HG03571 (cell line): ENCODE measurements around the gene PCDHGB5.

Source experiments
- ATAC-seq: cut with Tn5 transposase; IDR thresholded peaks from one replicate; pipeline ENCODE4 v1.9.1; 2021; ENCODE audit not compliant: unreplicated experiment

PCDHGB5 gene

DNA sequence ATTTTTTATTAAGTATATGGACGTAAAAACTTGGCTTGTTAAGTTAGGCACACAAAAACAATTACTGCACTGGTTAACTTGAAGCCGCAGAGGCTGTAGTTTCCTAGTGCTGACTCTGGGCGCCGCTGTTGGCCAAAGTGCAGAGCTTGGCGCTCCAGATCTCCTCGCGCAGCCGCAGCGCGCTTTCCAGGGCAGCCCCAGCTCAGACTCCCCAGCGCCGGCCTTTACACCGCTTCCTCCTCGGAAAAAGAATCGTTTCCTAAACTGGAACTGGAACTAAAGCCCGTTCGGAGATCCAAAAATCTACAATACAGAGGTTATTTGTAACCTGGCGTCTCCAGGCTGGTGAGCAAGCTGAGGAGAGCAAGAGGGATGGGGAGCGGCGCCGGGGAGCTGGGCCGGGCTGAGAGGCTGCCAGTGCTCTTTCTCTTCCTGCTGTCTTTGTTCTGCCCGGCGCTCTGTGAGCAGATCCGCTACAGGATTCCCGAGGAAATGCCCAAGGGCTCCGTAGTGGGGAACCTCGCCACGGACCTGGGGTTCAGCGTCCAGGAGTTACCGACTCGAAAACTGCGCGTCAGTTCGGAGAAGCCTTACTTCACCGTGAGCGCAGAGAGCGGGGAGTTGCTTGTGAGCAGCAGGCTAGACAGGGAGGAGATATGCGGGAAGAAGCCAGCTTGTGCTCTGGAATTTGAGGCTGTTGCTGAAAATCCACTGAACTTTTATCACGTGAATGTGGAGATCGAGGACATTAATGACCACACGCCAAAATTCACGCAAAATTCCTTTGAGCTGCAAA, at the start of gene PCDHGB5:
Gene PCDHGB5 (plus strand): TSS at position 192 of the 796 bp plus-strand sequence. CDS start 181 bp downstream, at position 373.
- ATAC-seq, result peak; percentile 88

DNA sequence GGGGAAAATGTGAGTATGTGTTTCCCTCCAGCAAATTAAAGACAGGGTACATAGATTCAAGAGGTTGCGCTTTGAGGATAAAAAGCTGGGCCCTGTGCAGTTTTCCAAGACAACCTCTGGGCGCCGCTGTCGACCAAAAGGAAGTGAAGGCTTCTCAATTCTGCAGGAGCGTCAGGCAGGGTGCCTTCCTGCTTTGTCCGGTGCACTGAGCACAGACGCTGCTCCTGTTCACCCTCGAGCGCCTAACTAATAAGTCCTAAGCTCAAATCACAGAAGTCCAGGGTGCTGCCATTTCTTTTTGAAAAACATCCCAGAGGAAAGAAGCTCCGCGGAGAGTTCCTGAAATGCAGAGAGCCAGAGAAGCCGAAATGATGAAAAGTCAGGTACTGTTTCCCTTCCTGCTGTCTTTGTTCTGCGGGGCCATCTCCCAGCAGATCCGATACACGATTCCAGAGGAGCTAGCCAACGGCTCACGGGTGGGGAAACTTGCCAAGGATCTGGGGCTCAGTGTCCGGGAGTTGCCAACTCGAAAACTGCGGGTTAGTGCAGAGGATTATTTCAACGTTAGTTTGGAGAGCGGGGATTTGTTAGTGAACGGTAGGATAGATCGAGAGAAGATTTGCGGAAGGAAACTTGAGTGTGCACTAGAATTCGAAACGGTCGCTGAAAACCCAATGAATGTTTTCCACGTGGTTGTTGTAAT, 47.7 kb upstream of the PCDHGB5 start, which contains the start of gene PCDHGB1:
Gene PCDHGB1 (plus strand): TSS at position 183 of the 703 bp plus-strand sequence. CDS start 162 bp downstream, at position 345.
- no peak for ATAC-seq

DNA sequence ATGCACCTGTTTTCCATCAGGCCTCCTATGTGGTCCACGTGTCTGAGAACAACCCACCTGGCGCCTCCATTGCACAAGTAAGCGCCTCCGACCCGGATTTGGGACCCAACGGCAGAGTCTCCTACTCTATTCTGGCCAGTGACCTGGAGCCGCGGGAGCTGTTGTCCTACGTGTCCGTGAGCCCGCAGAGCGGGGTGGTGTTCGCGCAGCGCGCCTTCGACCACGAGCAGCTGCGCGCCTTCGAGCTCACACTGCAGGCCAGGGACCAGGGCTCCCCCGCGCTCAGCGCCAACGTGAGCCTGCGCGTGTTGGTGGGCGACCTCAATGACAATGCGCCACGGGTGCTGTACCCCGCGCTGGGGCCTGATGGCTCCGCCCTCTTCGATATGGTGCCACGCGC, 46.2 kb upstream of the PCDHGB5 start:
- ATAC-seq, result no peak

DNA sequence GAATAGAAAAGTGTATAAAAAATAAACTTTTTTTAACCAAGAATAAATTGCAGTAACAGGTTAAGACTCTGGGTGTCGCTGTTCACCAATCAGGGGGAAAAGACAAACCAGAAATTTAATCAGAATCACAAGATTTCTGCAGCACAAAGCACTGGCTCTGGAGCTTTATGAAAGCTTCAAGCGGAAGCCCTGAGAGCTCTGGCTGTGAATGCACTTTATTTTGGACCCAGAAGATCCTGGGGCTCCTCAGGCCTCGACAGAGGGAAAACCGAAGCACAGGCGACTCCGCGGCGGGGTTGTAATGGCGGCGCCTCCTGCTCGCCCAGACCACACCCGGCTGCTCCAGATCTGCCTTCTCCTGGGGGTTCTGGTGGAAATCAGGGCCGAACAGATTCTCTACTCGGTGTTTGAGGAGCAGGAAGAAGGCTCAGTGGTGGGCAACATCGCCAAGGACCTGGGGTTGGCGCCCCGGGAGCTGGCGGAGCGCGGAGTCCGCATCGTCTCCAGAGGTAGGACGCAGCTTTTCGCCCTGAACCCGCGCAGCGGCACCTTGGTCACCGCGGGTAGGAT, 42.8 kb upstream of the PCDHGB5 start, which contains the start of gene PCDHGA4:
Gene PCDHGA4 (plus strand): TSS at position 122 of the 570 bp plus-strand sequence. CDS start 87 bp downstream, at position 209.
- no peak for ATAC-seq

DNA sequence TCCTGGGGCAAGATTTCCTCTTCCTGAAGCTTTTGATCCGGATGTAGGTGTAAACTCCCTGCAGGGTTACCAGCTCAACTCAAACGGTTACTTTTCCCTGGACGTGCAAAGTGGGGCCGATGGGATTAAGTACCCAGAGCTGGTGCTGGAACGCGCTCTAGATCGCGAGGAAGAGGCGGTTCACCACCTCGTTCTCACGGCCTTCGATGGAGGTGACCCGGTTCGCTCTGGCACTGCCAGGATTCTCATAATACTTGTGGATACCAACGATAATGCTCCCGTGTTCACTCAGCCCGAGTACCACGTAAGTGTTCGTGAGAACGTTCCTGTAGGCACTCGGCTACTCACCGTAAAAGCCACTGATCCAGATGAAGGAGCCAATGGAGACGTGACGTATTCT, 42.1 kb upstream of the PCDHGB5 start:
- ATAC-seq, result no peak

DNA sequence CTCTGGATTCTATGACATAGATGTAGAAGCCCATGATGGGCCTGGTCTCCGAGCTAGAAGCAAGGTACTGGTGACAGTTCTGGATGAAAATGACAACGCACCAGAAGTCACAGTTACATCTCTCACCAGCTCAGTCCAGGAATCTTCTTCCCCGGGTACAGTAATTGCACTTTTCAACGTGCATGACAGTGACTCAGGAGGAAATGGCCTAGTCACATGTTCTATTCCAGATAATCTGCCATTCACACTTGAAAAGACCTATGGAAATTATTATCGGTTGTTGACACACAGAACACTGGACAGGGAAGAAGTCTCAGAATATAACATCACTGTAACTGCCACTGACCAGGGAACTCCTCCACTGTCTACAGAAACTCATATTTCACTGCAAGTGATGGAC, 41.6 kb upstream of the PCDHGB5 start:
- ATAC-seq, result no peak

DNA sequence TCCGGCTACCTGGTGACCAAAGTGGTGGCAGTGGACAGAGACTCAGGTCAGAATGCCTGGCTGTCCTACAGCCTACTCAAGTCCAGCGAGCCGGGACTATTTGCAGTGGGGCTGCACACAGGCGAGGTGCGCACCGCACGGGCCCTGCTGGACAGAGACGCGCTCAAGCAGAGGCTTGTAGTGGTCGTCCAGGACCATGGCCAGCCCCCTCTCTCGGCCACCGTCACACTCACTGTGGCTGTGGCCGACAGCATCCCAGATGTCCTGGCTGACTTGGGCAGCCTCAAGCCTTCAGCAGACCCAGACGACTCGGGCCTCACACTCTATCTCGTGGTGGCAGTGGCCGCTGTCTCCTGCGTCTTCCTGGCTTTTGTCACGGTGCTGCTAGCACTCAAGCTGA, 40.8 kb upstream of the PCDHGB5 start:
- ATAC-seq, result no peak

DNA sequence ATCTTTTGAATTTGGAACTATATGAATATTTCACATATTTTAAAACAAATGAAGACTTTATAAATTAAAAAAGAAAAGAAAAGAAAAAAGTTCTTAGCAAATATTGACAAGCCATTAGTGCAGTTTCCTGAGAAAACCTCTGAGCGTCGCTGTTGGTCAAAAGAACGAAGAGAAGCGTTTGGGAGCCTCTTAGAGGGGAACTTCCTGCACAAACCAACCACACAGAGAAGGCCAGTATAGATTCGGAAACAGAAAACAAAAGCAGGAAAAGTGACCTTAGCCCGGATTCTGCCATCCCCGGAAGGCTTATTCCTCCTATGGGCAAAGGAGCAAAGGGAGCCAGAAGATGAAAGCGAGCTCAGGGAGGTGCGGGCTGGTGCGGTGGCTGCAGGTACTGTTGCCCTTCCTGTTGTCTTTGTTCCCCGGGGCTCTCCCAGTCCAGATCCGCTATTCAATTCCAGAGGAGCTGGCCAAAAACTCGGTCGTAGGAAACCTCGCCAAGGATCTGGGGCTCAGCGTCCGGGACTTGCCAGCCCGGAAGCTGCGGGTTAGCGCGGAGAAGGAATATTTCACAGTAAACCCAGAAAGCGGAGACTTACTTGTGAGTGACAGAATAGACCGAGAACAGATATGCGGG, 37.8 kb upstream of the PCDHGB5 start, which contains the start of gene PCDHGB2:
Gene PCDHGB2 (plus strand): TSS at position 205 of the 637 bp plus-strand sequence. CDS start 142 bp downstream, at position 347.
- no peak for ATAC-seq

DNA sequence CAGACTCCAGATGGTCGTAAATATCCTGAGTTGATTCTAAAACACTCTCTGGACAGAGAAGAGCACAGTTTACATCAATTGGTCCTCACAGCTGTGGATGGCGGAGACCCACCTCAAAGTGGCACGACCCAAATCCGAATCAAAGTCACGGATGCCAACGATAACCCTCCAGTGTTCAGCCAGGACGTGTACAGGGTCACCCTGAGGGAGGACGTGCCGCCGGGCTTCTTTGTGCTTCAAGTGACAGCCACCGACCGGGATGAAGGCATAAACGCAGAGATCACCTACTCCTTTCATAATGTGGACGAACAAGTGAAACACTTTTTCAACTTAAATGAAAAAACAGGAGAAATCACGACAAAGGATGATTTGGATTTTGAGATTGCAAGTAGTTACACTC, 37.1 kb upstream of the PCDHGB5 start:
- no peak for ATAC-seq

DNA sequence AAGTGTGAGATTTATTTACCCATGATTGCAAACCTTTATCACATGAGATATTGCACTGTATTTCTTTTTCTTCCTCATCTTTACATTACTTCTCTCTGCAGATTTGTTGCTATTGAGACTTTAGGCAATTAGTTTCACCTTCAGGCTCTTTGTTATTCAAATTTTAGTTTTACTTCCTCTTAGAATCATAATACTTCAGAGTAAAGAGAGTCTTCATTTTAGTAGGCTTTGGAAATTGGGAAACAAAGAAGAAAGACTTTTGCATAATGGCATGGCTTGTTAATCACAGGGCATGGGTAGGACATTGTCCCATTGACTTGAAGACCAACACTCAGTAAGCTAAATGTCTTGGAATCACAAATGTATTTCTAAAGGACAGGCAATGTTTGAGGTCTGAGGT, 35.0 kb upstream of the PCDHGB5 start:
- no peak for ATAC-seq

DNA sequence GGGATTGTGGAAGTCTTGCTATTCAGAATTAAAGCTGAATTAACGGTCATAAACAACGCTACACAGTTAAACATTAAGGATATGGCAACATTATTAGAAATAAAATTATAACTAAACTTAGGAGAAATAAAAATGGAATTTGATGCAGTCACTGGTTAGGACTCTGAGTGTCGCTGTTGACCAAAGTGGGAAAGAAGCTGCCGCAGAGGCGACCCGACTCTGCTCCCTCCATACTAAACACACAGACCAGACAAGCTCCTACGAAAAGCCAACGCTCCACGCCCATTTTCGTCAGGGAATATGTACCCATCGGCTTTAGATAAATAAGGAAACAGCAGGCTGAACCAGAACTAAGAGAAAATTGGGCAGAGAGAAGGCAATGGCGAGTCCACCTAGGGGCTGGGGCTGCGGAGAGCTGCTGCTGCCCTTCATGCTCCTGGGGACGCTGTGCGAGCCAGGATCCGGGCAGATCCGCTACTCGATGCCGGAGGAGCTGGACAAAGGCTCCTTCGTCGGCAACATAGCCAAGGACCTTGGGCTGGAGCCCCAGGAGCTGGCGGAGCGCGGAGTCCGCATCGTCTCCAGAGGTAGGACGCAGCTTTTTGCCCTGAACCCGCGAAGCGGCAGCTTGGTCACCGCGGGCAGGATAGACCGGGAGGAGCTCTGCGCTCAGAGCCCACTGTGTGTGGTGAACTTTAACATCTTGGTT, 33.6 kb upstream of the PCDHGB5 start, which contains the start of gene PCDHGA5:
Gene PCDHGA5 (plus strand): TSS at position 211 of the 709 bp plus-strand sequence. CDS start 169 bp downstream, at position 380.
- no peak for ATAC-seq

DNA sequence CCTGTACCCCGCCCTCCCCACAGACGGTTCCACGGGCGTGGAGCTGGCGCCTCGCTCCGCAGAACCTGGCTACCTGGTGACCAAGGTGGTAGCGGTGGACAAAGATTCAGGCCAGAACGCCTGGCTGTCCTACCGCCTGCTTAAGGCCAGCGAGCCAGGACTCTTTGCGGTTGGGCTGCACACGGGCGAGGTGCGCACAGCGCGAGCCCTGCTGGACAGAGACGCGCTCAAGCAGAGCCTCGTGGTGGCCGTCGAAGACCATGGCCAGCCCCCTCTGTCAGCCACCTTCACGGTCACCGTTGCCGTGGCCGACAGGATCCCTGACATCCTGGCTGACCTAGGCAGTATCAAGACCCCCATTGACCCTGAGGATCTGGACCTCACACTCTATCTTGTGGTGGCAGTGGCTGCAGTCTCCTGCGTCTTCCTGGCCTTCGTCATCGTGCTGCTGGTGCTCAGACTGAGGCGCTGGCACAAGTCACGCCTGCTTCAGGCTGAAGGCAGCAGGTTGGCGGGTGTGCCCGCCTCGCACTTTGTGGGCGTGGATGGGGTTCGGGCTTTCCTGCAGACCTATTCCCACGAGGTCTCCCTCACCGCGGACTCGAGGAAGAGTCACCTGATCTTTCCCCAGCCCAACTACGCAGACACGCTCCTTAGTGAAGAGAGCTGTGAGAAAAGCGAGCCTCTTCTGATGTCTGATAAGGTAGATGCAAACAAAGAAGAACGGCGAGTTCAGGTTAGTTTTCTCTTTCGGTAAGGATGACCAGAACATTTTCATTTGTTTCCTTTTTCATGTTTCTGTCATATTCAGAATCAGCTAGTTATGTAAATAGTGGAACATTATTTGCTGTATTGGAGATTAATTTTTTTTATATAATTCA, 31.5 kb upstream of the PCDHGB5 start:
- ATAC-seq, result no peak

DNA sequence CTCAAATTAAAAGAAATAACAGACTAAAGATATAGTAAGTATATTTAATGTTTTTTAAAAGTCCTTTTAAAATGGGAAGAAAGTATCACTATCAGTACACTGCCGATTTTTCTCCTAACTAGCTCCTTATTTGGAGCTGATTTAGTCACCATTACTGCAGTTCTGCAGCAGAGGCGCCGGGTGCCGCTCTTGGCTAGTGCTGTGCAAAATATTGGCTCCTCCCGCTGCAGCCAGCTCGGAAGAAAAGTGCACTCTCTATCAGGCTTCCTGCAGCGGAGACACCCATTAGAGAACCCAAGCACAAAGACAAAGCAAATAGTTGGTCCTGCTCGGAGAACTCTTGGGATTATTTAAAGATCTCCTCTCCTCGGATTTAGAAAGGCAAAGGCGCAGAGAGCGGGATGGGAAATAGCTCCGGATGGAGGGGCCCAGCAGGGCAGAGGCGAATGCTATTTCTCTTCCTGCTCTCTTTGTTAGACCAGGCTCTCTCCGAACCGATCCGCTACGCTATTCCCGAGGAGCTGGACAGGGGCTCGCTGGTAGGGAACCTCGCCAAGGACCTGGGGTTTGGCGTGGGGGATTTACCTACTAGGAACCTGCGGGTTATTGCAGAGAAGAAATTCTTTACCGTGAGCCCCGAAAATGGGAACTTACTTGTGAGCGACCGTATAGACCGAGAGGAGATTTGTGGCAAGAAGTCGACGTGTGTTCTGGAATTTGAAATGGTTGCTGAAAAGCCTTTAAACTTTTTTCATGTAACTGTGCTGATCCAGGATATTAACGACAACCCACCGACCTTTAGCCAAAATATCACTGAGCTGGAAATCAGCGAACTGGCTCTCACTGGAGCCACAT, 27.5 kb upstream of the PCDHGB5 start, which contains the start of gene PCDHGB3:
Gene PCDHGB3 (plus strand): TSS at position 249 of the 855 bp plus-strand sequence. CDS start 153 bp downstream, at position 402.
- ATAC-seq, result no peak

DNA sequence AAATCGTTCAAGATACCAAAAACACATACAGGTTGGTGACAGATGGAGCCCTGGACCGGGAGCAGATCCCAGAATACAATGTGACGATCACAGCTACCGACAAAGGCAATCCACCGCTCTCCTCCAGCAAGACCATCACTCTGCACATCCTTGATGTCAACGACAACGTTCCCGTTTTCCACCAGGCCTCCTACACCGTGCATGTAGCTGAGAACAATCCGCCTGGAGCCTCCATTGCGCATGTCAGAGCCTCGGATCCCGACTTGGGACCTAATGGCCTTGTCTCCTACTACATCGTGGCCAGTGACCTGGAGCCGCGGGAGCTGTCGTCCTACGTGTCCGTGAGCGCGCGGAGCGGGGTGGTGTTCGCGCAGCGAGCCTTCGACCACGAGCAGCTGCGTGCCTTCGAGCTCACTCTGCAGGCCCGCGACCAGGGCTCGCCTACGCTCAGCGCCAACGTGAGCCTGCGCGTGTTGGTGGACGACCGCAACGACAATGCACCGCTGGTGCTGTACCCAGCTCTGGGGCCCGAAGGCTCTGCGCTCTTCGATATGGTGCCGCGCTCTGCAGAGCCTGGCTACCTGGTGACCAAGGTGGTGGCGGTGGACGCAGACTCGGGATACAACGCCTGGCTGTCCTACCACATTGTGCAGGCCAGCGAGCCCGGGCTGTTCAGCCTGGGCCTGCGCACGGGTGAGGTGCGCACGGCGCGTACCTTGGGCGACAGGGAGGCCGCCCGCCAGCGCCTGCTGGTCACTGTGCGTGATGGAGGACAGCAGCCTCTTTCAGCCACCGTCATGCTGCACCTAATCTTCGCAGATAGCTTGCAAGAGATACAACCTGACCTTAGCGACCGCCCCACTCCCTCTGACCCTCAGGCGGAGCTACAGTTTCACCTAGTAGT, 25.9 kb upstream of the PCDHGB5 start:
- no peak for ATAC-seq

DNA sequence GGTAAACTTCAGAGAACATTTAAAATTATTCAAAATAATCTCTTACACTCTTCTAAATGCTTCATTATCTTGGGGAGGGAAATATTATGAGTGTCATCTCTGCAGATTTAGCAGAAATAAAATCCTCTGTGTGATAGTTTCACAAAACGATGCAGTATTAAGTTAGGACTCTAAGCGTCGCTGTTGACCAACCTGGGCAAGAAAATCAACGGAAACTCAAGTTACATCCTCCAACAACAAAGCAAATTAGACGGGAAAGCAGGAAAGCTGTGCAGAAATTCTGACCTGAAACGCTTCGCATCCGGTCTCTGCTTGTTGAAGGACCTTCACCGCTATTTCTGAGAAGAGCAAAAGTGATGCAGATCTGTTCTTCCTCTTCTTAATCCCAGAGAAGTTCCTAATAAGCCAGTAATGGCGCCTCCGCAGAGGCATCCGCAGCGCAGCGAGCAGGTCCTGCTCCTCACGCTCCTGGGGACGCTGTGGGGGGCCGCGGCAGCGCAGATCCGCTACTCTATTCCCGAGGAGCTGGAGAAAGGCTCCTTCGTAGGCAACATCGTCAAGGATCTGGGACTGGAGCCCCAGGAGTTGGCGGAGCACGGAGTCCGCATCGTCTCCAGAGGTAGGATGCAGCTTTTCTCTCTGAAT, 24.0 kb upstream of the PCDHGB5 start, which contains the start of gene PCDHGA6:
Gene PCDHGA6 (plus strand): TSS at position 219 of the 645 bp plus-strand sequence. CDS start 193 bp downstream, at position 412.
- ATAC-seq, result no peak

DNA sequence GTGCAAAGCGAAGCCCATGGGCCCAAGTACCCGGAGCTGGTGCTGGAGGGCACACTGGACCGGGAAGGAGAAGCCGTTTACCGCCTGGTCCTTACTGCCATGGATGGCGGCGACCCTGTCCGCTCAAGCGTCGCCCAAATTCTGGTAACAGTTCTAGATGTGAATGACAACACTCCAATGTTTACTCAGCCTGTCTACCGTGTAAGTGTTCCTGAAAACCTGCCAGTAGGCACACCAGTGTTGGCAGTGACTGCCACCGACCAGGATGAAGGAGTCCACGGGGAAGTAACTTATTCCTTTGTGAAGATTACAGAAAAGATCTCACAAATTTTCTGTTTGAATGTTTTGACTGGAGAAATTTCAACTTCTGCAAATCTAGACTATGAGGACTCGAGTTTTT, 23.1 kb upstream of the PCDHGB5 start:
- no peak for ATAC-seq
